ENCODE results near the gene NHLH1. TPM values are rescaled to one million over a fixed set of nuclear protein-coding genes. Genes with fewer than 3 reads are reported as not detected.

Gene NHLH1
- total RNA-seq (1 to 10 TPM; 1.4 to 1.9 TPM), polyA plus RNA-seq (ENCODE audit: insufficient read length in 2 of 2) (1 to 10 TPM; 4.9 to 5.2 TPM)
- long read RNA-seq, donor 1, partial matches to known transcripts = 8 of 8 reads
- long read RNA-seq, donor 1, other reads (novel, unspliced or antisense) = 0 of 8 reads
- long read RNA-seq, donor 2 = 0 reads
- long read RNA-seq, donor 3, partial matches to known transcripts = 0 of 1 reads
- long read RNA-seq, donor 3, other reads (novel, unspliced or antisense) = 0 of 1 reads
- long read RNA-seq, donor 4 = 0 reads

DNA sequence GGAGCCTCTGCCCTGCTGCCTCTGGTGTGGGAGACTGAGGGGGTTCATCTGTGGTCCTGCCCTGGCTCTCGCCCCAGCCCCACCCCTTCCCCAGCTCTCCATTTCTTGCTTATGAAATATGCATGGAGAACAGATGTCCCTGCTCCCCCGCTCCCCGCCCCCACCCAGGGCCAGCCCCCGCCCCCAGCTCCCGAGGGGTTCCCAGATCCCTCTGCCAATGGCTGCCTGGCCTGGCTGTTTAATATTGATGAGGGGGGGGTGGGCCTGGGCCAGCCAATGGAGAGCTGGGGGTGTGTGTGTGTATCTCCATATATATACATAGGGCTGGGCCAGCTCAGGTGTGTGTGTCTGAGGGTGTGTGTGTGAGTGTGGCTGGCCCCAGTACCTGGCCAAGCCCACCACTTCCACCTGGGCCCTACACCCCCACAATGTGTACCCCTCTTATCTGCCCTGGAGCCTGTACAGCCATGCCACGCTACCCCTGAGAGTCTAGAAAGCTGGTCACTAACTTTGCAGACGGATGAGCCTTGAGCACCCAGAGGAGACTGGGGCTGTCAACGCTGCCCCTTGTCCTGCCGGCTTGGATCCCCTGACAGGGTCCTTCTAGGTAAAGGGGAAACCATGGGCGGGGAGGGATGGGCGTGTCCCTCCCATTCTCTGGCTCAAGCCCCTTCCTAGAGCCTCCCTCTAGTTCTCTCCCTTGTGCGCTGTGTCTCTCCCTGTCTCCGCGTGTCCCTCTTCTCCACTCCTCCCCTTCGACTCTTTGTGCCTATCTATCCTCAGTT lies at the start of gene NHLH1:
NHLH1 (plus strand) TSS at position 341 of the 785 bp plus-strand sequence. CDS start 3,661 bp downstream, outside the sequence.
- Histone ChIP-seq H3K4me3 (ENCODE audit: low read depth, low read length) (no peak within 1 kb of the TSS), H3K9me3 (ENCODE audit: control insufficient read depth, insufficient read depth, low read length) (no peaks in the 10 kb centered on the region), H3K4me1 (ENCODE audit: control insufficient read depth, insufficient read depth, low read length) (peaks cover 8% of the 10 kb centered on the region), H3K27ac (ENCODE audit: low read depth, low read length) (no peak within 1 kb of the TSS), H3K36me3 (ENCODE audit: control insufficient read depth, insufficient read depth, low read length) (no peaks in the 10 kb centered on the region), H3K27me3 (ENCODE audit: control insufficient read depth, insufficient read depth, low read length) (no peaks in the 10 kb centered on the region)
- 93% methylated on average over 2 of the region's 15 CpGs for WGBS (ENCODE audit: insufficient coverage)
- DNase-seq (ENCODE audit: low read depth in 4 of 6, low spot score in 6 of 6) = peak in 2 of 6 donors; percentile 81 to 86

DNA sequence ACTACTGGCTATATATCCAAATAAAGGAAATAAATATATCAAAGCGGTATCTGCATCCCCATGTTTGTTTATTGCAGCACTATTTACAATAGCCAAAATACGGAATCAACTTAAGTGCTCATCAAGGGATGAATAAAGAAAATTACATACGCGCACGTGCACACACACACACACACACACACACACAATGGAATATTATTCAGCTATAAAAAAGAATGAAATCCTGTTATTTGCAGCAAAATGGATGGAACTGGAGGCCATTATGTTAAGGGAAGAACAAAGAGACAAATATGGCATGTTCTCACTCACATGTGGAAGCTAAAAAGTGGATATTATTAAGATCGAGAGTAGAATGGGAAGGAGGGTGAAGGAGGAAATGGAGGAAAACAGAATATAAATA lies 44.0 kb upstream of the NHLH1 start:
- Histone ChIP-seq H3K9me3 (ENCODE audit: control insufficient read depth, insufficient read depth, low read length) (no peaks in the 10 kb centered on the region), H3K27ac (ENCODE audit: low read depth, low read length) (no peak overlapping the region), H3K27me3 (ENCODE audit: control insufficient read depth, insufficient read depth, low read length) (no peaks in the 10 kb centered on the region), H3K36me3 (ENCODE audit: control insufficient read depth, insufficient read depth, low read length) (peaks cover 24% of the 10 kb centered on the region), H3K4me1 (ENCODE audit: control insufficient read depth, insufficient read depth, low read length) (no peaks in the 10 kb centered on the region), H3K4me3 (ENCODE audit: low read depth, low read length) (no peak overlapping the region)
- no peak for DNase-seq (ENCODE audit: low read depth in 4 of 6, low spot score in 6 of 6)
- no CpG with 5 or more reads among the region's 6 CpGs for WGBS (ENCODE audit: insufficient coverage)

DNA sequence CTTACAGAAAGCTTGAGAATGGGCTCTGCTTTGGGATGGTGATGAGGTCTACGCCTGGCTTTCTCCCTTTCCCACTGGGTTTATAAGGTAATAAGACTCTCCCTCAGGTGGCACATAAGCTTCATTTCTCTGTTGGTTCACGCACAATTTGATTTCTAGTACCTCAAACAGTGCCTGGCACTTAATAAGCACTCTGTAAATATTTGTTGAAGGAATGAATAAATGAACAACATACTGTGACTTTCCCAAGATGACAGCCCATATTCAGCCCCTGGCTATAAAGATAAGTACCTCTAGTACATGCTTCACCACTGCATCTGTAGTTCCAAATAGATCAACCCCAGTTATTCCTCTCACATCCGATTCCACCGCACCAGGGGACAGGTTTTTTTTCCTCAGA lies 41.6 kb upstream of the NHLH1 start:
- no peak overlapping the region for H3K27ac ChIP-seq (ENCODE audit: low read depth, low read length)
- DNase-seq (ENCODE audit: low read depth in 4 of 6, low spot score in 6 of 6) = peak in 1 of 6 donors; percentile 6
- no CpG with 5 or more reads among the region's 4 CpGs for WGBS (ENCODE audit: insufficient coverage)
- peaks cover 34% of the 10 kb centered on the region for H3K36me3 ChIP-seq (ENCODE audit: control insufficient read depth, insufficient read depth, low read length)
- no peaks in the 10 kb centered on the region for H3K4me1 ChIP-seq (ENCODE audit: control insufficient read depth, insufficient read depth, low read length)
- no peaks in the 10 kb centered on the region for H3K27me3 ChIP-seq (ENCODE audit: control insufficient read depth, insufficient read depth, low read length)
- H3K4me3 ChIP-seq (ENCODE audit: low read depth, low read length) = no peak overlapping the region
- H3K9me3 ChIP-seq (ENCODE audit: control insufficient read depth, insufficient read depth, low read length) = no peaks in the 10 kb centered on the region

DNA sequence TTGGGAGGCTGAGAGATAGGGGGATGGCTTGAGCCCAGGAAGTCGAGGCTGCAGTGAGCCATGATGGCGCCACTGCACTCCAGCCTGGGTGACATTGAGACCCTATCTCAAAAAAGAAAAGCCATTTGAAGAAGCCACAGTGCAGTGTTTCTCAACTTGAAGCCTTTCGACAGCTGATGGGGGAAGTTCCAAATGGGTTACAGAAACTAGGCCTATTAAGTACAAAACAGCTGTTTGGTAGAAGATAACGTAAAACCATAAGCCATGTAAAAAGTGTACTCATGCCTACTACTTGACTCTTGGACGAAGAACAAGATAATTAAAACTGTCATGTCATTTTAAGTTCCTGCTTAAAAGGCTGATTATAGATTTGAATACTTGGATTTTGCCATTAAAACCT lies 40.5 kb upstream of the NHLH1 start:
- Histone ChIP-seq H3K9me3 (ENCODE audit: control insufficient read depth, insufficient read depth, low read length) (no peaks in the 10 kb centered on the region), H3K4me3 (ENCODE audit: low read depth, low read length) (no peak overlapping the region), H3K4me1 (ENCODE audit: control insufficient read depth, insufficient read depth, low read length) (no peaks in the 10 kb centered on the region), H3K36me3 (ENCODE audit: control insufficient read depth, insufficient read depth, low read length) (peaks cover 42% of the 10 kb centered on the region), H3K27me3 (ENCODE audit: control insufficient read depth, insufficient read depth, low read length) (no peaks in the 10 kb centered on the region), H3K27ac (ENCODE audit: low read depth, low read length) (no peak overlapping the region)
- no peak for DNase-seq (ENCODE audit: low read depth in 4 of 6, low spot score in 6 of 6)
- WGBS (ENCODE audit: insufficient coverage) = 97% methylated on average over 3 of the region's 5 CpGs

DNA sequence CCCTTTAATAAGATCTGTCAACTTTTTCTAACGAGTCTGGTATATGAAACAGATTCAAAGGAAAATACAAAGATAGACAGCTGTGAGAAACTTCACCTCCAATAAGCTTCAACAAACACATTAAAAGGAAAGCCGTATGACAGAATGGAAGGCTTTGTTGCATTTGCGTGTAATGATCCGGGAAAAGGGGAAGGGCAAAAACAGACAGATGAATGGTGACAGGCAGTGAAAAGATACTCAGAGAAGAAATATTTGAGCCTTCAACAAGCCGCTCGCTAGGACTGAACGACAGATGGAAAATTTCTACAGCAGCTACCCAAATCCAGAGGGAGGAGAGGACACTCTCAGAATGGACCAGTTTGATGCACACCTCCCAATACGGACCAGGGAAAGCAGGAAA lies 38.7 kb upstream of the NHLH1 start:
- 0% methylated on average over 1 of the region's 8 CpGs for WGBS (ENCODE audit: insufficient coverage)
- peak in 2 of 6 donors; percentile 7 to 28 for DNase-seq (ENCODE audit: low read depth in 4 of 6, low spot score in 6 of 6)
- Histone ChIP-seq H3K4me1 (ENCODE audit: control insufficient read depth, insufficient read depth, low read length) (no peaks in the 10 kb centered on the region), H3K27me3 (ENCODE audit: control insufficient read depth, insufficient read depth, low read length) (no peaks in the 10 kb centered on the region), H3K9me3 (ENCODE audit: control insufficient read depth, insufficient read depth, low read length) (no peaks in the 10 kb centered on the region), H3K36me3 (ENCODE audit: control insufficient read depth, insufficient read depth, low read length) (peaks cover 52% of the 10 kb centered on the region), H3K27ac (ENCODE audit: low read depth, low read length) (no peak overlapping the region), H3K4me3 (ENCODE audit: low read depth, low read length) (no peak overlapping the region)

DNA sequence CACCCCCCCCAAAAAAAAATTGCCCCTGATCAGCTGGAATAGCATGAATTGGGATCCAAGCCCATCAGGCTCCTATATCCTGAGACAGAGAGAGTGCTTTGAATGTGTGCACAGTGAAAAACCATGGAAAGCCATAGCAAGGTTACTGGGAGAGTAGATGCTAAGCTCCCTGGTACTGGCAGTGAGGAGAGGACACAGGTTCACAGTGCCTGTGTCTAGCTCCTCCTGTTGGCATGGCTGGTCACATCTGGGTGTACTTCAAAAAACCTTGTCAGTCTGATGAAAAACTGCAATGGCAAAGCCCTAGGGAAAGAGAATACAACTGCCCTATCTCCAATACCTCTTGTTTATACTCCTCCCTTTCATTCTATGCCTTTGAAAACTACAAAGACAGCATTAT lies 36.8 kb upstream of the NHLH1 start:
- no peak for DNase-seq (ENCODE audit: low read depth in 4 of 6, low spot score in 6 of 6)
- Histone ChIP-seq H3K27ac (ENCODE audit: low read depth, low read length) (no peak overlapping the region), H3K36me3 (ENCODE audit: control insufficient read depth, insufficient read depth, low read length) (peaks cover 47% of the 10 kb centered on the region), H3K4me1 (ENCODE audit: control insufficient read depth, insufficient read depth, low read length) (no peaks in the 10 kb centered on the region), H3K27me3 (ENCODE audit: control insufficient read depth, insufficient read depth, low read length) (no peaks in the 10 kb centered on the region), H3K9me3 (ENCODE audit: control insufficient read depth, insufficient read depth, low read length) (no peaks in the 10 kb centered on the region), H3K4me3 (ENCODE audit: low read depth, low read length) (no peak overlapping the region)

DNA sequence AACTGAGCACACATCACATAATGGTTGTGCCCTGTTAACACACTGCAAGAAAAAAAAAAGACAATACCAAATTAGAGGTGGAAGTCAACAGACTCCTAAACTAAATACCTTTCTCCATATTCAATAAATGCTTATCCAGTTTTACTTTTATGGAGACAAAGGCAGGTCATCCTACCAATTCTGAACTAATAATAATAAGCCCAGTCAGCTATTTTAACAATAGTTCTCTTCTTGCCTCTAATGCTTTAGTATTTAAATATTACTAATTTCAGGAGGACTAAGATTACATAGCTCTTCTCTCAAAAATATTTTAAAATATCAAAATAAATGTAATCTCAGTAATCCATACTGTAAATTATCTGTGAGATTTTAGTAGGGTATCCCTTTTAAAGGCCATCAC lies 34.4 kb upstream of the NHLH1 start:
- H3K4me3 ChIP-seq (ENCODE audit: low read depth, low read length) = no peak overlapping the region
- peaks cover 41% of the 10 kb centered on the region for H3K36me3 ChIP-seq (ENCODE audit: control insufficient read depth, insufficient read depth, low read length)
- no peak overlapping the region for H3K27ac ChIP-seq (ENCODE audit: low read depth, low read length)

DNA sequence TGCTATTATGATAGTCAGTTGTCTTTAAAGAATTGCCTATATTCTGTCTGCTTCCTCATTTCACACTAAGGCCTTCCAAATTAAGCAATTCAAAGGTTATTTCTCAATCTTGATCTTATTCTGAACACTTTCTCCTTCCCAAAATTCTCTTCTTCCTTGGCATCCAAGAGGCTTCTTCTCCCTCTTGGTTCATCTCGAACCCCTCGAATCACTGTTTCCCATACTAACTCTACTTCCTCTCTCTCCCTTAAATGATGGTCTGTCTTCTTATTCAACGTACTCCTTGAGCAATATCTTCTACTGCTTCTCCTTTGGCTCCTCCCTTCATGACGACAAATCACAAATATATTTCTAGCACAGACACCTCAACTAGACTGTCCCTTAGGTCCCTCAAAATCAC lies 28.3 kb upstream of the NHLH1 start:
- Histone ChIP-seq H3K4me1 (ENCODE audit: control insufficient read depth, insufficient read depth, low read length) (peaks cover 3% of the 10 kb centered on the region), H3K27me3 (ENCODE audit: control insufficient read depth, insufficient read depth, low read length) (no peaks in the 10 kb centered on the region), H3K4me3 (ENCODE audit: low read depth, low read length) (no peak overlapping the region), H3K9me3 (ENCODE audit: control insufficient read depth, insufficient read depth, low read length) (no peaks in the 10 kb centered on the region), H3K36me3 (ENCODE audit: control insufficient read depth, insufficient read depth, low read length) (peaks cover 18% of the 10 kb centered on the region), H3K27ac (ENCODE audit: low read depth, low read length) (no peak overlapping the region)
- WGBS (ENCODE audit: insufficient coverage) = 85% methylated on average over 4 of the region's 4 CpGs
- DNase-seq (ENCODE audit: low read depth in 4 of 6, low spot score in 6 of 6) = no peak

More for the DNA sequence above, 34.4 kb upstream of the NHLH1 start:
- Histone ChIP-seq H3K9me3 (ENCODE audit: control insufficient read depth, insufficient read depth, low read length) (no peaks in the 10 kb centered on the region), H3K27me3 (ENCODE audit: control insufficient read depth, insufficient read depth, low read length) (no peaks in the 10 kb centered on the region), H3K4me1 (ENCODE audit: control insufficient read depth, insufficient read depth, low read length) (no peaks in the 10 kb centered on the region)
- no peak for DNase-seq (ENCODE audit: low read depth in 4 of 6, low spot score in 6 of 6)

DNA sequence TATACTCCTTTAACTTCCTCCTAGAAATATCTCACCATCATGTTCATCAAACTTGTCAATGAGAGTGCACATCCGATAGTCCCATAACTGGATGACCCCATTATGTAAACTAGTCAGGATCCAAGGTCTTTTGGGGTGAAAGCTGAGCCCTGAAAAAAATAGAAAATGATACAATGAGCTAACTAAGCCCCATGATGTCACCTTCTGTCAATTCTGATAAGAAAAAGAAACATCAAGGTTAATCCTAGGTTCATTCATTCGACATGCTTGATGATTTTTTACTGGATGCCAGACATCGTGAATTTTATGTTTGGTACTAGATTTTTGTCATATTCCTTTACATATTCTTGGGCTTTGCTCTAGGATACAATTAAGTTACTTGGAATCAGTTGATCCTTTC lies 26.7 kb upstream of the NHLH1 start:
- no CpG with 5 or more reads among the region's 3 CpGs for WGBS (ENCODE audit: insufficient coverage)

DNA sequence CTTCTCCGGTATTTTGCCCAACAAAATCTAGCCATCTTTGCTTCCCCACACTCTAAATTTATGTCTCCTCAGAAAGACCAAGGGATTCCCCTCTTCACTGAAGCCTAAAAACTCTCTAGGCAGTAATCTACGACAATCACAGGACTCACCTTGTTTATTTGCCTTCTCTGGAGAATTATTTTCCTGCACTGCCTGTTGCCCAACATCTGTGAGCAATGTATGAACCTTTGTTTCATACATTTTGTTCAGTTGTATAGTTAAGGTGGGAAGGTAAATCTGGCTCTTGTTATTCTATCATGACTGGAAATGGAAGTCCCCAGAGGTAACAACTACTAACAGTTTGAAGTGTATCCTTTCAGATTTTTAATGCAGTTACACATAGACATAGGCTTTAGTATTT lies 26.0 kb upstream of the NHLH1 start:
- H3K36me3 ChIP-seq (ENCODE audit: control insufficient read depth, insufficient read depth, low read length) = peaks cover 26% of the 10 kb centered on the region
- H3K27me3 ChIP-seq (ENCODE audit: control insufficient read depth, insufficient read depth, low read length) = no peaks in the 10 kb centered on the region
- no peak for DNase-seq (ENCODE audit: low read depth in 4 of 6, low spot score in 6 of 6)
- no peak overlapping the region for H3K27ac ChIP-seq (ENCODE audit: low read depth, low read length)
- H3K4me3 ChIP-seq (ENCODE audit: low read depth, low read length) = no peak overlapping the region
- 61% methylated on average over 1 of the region's 2 CpGs for WGBS (ENCODE audit: insufficient coverage)
- peaks cover 3% of the 10 kb centered on the region for H3K4me1 ChIP-seq (ENCODE audit: control insufficient read depth, insufficient read depth, low read length)
- no peaks in the 10 kb centered on the region for H3K9me3 ChIP-seq (ENCODE audit: control insufficient read depth, insufficient read depth, low read length)

More for the DNA sequence above, 26.7 kb upstream of the NHLH1 start:
- Histone ChIP-seq H3K4me1 (ENCODE audit: control insufficient read depth, insufficient read depth, low read length) (peaks cover 3% of the 10 kb centered on the region), H3K4me3 (ENCODE audit: low read depth, low read length) (no peak overlapping the region), H3K27ac (ENCODE audit: low read depth, low read length) (no peak overlapping the region), H3K36me3 (ENCODE audit: control insufficient read depth, insufficient read depth, low read length) (peaks cover 21% of the 10 kb centered on the region), H3K9me3 (ENCODE audit: control insufficient read depth, insufficient read depth, low read length) (no peaks in the 10 kb centered on the region), H3K27me3 (ENCODE audit: control insufficient read depth, insufficient read depth, low read length) (no peaks in the 10 kb centered on the region)
- DNase-seq (ENCODE audit: low read depth in 4 of 6, low spot score in 6 of 6) = no peak
